GM18951 (cell line): Measurements from ENCODE around the gene LRP5.

Experiments used
- POLR2A ChIP-seq: IDR thresholded peaks from 4 replicates; pipeline ENCODE4 v1.6.1; 2011; ENCODE audit warnings: mild to moderate bottlenecking; ENCODE audit not compliant: insufficient read length, insufficient read depth; ENCODE audit errors: extremely low read depth
- in situ Hi-C: fragments of 300-500 bp; cut with MboI; formaldehyde crosslinking; loops from one replicate; pipeline ENCODE4 v1.12.0; 2022; ENCODE audit warnings: low sequenced_read_pairs, mixed read lengths, inconsistent platforms; ENCODE audit not compliant: unreplicated experiment

Gene LRP5

GRCh38 chr11:68406324-68407313 is 94.2 kb downstream of the LRP5 start:
- no peak for TF ChIP-seq POLR2A
- in situ Hi-C loops: no loop called here

DNA sequence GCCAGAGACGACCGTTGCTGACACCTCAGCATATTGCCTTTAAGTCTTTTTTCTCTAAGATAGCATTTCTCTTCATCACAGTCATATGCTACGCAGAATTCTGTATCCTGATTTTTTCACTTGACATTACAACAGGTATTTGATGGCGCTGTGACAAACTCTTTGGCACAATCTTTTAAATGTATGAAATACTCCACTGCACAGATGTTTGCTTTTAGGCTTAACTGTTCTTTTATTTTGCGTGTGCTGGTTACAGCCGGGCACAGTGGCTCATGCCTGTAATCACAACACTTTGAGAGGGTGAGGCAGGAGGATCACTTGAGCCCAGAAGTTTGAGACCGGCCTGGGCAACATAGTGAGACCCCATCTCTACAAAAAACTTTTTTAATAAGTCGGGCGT is 96.1 kb downstream of the LRP5 start:
- TF ChIP-seq POLR2A: no peak
- in situ Hi-C loops: no loop called here

DNA sequence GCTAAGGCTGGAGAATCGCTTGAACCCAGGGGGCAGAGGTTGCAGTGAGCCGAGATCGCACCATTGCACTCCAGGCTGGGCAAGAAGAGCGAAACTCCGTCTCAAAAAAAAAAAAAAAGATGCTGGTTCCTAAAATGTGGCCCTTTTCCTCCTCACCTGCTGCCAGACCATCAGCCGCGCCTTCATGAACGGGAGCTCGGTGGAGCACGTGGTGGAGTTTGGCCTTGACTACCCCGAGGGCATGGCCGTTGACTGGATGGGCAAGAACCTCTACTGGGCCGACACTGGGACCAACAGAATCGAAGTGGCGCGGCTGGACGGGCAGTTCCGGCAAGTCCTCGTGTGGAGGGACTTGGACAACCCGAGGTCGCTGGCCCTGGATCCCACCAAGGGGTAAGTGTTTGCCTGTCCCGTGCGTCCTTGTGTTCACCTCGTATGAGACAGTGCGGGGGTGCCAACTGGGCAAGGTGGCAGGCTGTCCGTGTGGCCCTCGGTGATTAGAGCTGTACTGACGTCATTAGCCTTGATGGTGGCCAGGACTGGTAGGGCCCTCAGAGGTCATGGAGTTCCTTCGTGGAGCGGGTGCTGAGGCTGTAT is 97.5 kb downstream of the LRP5 start:
- TF ChIP-seq POLR2A: no peak
- in situ Hi-C loops: no loop called here

DNA sequence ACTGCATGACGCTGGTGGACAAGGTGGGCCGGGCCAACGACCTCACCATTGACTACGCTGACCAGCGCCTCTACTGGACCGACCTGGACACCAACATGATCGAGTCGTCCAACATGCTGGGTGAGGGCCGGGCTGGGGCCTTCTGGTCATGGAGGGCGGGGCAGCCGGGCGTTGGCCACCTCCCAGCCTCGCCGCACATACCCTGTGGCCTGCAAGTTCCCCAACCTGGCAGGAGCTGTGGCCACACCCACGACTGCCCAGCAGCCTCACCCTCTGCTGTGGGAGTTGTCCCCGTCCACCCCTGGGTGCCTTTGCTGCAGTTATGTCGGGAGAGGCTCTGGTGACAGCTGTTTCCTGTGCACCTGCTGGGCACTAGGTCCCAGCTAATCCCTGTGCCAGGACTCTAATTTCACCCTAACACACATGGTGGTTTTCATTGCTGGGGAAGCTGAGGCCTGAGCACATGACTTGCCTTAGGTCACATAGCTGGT is 99.2 kb downstream of the LRP5 start:
- in situ Hi-C loops: no loop called here
- TF ChIP-seq POLR2A: no peak

DNA sequence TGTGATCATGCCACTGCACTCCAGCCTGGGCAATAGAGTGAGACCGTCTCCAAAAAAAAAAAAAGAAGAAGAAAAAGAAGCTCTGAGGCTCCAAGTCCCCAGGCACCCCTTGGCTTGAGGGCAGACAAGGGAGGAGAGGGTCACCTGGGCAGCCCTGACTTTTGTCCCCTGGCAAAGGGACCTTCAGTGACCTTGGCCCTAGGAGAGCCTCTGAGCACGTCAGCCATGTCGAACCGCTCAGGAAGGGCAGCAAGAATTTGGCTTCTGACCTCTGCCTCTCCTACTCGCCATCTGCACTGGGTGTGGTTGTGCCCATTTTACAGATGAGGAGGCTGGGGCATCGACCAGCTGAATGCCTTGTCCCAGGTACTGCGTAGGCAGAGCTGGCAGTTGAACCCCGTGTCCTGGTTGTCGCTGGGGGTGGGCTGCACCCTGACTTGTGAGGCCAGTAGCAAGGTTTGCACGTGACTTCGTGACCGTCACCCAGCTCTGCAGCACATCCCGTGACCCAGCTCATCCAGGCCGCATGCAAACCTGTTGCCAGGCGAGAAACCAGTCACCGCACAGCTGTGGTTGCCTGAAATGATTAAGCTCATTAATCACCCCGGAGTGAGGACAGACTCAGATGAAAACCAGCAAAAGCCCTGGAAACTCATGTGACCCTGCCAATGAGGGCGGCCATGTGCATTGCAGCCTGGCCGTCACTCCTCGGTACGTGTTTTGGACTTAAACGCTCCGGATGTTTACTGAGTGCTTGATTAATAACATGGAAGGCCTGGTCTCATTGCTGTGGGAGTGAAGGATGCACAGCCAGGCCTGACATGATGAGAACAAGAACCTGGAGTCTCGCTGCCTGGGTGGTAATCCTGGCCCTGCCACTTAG is 100.4 kb downstream of the LRP5 start:
- in situ Hi-C loops: no loop called here
- TF ChIP-seq POLR2A: no peak

DNA sequence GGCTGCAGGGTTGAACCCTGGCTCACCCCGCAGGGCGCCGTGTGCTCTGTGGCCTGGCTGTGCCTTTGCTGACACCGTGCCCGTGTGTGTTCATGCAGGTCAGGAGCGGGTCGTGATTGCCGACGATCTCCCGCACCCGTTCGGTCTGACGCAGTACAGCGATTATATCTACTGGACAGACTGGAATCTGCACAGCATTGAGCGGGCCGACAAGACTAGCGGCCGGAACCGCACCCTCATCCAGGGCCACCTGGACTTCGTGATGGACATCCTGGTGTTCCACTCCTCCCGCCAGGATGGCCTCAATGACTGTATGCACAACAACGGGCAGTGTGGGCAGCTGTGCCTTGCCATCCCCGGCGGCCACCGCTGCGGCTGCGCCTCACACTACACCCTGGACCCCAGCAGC is 101.2 kb downstream of the LRP5 start:
- in situ Hi-C loops: no loop called here

GRCh38 chr11:68414496-68415221 is 102.3 kb downstream of the LRP5 start:
- in situ Hi-C loops: no loop called here
- TF ChIP-seq POLR2A: no peak

More for the DNA sequence above, 101.2 kb downstream of the LRP5 start:
- no peak for TF ChIP-seq POLR2A

DNA sequence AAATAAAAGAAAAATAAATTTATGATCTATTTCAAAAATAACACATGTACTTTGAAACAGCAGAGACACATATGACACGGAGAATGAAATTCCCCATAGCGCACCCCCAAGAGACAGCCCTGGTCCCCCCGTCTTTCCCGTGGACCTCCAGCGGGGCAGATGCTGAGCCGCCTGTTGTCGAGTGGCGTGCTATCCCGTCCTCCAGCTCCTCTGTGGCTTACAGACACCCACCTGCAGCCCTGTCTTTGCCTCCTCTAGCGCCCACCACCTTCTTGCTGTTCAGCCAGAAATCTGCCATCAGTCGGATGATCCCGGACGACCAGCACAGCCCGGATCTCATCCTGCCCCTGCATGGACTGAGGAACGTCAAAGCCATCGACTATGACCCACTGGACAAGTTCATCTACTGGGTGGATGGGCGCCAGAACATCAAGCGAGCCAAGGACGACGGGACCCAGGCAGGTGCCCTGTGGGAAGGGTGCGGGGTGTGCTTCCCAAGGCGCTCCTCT is 103.7 kb downstream of the LRP5 start:
- in situ Hi-C loops: no loop called here
- TF ChIP-seq POLR2A: no peak

DNA sequence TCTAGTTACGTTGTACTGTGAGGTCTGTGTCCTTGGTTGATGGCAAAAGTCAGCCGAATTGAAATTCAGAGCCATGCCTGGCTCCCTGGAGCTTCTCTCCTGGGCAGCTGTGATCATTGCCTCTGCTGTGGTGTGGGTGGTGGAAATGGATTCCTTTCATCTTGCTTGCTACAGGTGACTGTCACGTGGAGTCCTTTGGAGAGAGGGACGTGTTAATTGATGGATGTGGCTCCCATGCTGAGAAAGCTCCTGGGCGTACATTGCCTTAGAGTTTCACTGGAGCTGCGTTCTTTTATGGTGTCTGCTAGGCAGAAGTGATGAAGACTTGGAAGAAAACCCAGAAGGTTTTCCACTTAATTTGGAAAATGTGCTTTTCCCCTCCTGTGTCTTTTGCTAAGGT is 106.3 kb downstream of the LRP5 start:
- TF ChIP-seq POLR2A: no peak
- in situ Hi-C loops: no loop called here

DNA sequence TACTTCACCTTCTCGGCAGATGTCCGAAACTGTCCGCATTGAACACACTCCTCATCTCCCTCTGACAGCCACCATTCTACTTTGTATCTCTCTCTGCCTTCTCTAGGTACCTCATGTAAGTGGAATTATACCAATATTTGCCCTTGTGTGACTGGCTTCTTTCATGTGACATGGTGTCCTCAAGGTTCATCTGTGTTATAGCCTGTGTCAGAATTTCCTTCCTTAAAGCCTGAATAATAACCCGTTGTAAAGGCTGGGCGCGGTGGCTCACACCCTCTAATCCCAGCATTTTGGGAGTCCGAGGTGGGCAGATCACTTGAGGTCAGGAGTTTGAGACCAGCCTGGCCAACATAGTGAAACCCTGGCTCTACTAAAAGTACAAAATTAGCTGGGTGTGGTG is 107.8 kb downstream of the LRP5 start:
- in situ Hi-C loops: no loop called here
- TF ChIP-seq POLR2A: no peak

DNA sequence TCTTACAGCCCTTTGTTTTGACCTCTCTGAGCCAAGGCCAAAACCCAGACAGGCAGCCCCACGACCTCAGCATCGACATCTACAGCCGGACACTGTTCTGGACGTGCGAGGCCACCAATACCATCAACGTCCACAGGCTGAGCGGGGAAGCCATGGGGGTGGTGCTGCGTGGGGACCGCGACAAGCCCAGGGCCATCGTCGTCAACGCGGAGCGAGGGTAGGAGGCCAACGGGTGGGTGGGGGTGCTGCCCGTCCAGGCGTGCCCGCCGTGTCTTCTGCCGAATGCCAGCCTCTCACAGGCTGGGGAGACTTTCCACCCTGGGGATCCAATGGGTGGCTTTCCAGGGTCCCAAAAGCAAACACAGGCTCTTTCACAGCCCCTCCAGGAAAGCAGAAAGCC is 111.1 kb downstream of the LRP5 start:
- no peak for TF ChIP-seq POLR2A
- in situ Hi-C loops: no loop called here

- no peak for TF ChIP-seq POLR2A
- in situ Hi-C loops: no loop called here
These were observed 111.8 kb downstream of the LRP5 start for GRCh38 chr11:68424101-68424632.
